GM21526 (cell line): Measurements from ENCODE around the gene CST5.
"Not testable (repeated sequence)": the region's sequence is repeated elsewhere in the genome, so short reads cannot be mapped to it uniquely, and the experiment has no call there.

Experiments used
- ATAC-seq: cut with Tn5 transposase; IDR thresholded peaks from one replicate; pipeline ENCODE4 v1.9.1; 2021; ENCODE audit warnings: moderate library complexity; ENCODE audit not compliant: unreplicated experiment, low FRiP score

CST5 gene, protein sequence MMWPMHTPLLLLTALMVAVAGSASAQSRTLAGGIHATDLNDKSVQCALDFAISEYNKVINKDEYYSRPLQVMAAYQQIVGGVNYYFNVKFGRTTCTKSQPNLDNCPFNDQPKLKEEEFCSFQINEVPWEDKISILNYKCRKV

DNA sequence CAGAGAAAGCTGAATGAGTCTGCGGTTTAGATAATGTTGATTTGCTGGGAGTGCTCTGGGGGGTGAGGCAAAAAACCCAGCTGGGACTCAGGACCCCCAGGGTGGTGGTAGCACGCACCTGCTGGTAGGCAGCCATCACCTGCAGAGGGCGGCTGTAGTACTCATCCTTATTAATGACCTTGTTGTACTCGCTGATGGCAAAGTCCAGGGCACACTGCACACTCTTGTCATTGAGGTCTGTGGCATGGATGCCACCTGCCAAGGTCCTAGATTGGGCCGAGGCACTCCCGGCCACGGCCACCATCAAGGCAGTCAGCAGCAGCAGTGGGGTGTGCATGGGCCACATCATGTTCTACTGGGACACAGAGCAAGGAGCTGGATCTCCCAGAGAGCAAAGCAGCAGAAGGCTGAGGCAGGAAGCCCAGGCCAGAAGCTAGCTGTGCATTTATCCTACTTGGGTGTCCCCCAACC lies at the start of gene CST5:
Gene CST5, minus strand, starts transcription at position 421 of the 471 bp plus-strand sequence. Its CDS starts 72 bp downstream, at position 349.
- ATAC-seq = no peak

DNA sequence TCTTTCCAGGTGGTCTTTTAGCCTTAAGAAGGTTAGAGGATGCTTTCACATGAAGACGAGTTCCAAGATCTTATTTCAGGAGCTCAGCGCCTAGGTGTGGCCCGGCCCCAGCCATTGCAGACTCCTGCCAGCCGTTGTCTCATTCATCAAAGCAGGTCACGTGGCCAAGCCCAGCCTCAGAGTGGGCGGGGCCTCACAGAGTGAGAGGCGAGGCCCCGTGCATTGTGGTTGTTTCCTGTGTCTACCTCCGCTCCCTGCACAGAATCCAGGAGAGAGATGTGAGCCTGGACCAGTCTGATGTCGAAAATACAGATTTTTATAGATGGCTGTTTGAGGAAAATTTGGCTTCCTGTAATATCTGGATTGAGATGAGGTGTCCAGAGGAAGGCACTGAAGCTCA lies 49.2 kb upstream of the CST5 start:
- no peak for ATAC-seq

DNA sequence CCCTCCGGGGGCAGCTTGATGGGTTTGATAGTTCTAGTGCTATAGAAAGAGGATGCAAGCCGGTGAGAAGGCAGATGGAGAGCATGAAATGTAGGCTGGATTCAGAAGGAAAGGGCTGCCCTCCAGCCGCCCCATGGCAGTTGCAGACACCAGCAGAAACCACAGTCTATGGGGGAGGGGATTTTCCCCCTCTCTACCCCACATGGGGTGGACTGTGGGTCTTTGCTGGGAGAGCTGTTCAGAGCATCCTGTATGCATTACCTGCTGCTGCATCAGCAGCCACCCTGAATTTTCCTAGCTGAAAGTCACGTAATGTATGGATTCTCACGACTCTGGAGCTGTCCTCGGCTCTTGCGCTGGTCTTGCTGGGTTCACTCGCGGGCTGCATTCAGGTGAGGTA lies 48.8 kb upstream of the CST5 start:
- no peak for ATAC-seq

GRCh38 chr20:23926944-23927872 lies 47.7 kb upstream of the CST5 start:
- ATAC-seq = no peak

GRCh38 chr20:23926526-23926880 lies 47.0 kb upstream of the CST5 start:
- no peak for ATAC-seq

DNA sequence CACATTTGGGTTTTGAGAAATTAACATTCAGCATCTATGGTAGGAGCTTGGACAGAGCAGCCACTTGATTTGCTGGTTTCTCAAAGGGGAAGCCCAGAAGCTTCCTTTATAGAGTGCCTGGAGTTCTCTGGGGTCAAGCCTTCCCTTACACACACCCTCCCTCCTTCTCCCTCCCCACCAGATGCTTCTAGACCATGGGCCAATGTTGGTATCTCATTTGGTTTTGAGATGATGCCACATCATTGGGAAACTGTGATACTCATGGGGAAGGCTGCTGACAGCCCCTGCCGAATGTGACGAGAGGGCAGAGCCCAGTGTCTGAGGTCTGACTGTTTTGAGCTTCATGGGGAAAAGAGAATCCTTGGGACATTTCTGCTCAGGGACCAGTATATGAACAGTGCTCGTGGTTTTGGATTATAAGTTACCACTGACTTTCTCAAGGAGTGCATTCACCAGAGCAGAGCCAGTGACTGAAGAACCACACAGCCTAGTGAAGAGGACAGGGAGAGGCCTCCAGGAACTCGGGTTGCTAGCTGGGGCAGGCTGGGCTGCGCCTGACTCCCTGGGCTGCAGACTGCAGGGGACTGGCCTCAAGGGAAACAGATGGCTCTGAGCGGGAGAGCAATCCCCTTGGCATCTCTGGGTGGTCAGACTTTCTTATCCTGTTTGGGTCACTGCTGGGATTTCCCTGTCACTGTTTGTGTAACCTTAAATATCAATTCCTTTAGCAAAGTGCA lies 46.4 kb upstream of the CST5 start:
- ATAC-seq = no peak

DNA sequence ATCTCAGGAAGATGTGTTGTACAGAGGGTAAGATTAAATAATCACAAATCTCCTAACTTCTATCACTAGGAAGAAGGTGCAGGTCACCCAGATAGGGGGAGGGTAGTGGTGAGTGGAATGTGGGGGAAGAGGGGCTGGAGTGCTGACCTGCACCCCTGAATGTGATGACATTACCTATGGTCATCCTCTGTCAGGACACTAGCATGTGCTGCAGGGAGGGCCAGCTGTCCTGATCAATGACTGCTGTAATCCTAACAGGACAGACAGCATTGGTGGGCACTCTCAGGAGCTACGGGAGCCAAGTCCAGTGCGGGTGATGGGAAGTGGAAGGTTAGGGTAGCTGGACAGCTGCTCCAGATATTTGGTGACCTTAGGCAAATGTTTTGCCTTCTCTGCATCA lies 45.2 kb upstream of the CST5 start:
- no peak for ATAC-seq

DNA sequence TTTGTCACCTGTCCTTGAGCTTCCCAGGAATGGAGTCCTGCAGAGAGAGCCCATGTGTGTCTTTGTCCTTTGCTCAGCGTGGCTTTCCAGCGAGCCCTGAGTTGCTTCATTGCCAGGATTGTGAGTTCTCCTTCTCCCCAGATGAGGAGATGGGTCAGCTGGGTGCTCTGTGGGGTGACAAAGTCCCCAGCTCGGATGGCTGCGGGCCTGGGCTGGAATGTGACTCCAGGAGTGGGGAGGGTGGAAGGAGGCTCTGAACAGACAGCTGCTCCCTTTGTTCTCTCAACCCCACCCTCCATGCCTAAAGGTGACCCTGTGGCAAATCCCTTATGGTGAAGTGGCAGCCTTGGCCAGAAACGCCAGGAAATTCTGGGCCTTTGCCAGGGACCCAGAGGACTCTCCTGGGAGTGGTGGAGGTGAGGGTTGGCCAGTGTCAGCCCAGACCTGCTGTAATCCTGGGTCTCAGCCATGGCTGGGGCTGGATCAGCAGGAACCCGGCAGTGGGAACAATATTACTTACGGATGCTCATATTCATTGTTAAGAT lies 44.4 kb upstream of the CST5 start:
- ATAC-seq = no peak

GRCh38 chr20:23923311-23923710 lies 43.8 kb upstream of the CST5 start:
- no peak for ATAC-seq

DNA sequence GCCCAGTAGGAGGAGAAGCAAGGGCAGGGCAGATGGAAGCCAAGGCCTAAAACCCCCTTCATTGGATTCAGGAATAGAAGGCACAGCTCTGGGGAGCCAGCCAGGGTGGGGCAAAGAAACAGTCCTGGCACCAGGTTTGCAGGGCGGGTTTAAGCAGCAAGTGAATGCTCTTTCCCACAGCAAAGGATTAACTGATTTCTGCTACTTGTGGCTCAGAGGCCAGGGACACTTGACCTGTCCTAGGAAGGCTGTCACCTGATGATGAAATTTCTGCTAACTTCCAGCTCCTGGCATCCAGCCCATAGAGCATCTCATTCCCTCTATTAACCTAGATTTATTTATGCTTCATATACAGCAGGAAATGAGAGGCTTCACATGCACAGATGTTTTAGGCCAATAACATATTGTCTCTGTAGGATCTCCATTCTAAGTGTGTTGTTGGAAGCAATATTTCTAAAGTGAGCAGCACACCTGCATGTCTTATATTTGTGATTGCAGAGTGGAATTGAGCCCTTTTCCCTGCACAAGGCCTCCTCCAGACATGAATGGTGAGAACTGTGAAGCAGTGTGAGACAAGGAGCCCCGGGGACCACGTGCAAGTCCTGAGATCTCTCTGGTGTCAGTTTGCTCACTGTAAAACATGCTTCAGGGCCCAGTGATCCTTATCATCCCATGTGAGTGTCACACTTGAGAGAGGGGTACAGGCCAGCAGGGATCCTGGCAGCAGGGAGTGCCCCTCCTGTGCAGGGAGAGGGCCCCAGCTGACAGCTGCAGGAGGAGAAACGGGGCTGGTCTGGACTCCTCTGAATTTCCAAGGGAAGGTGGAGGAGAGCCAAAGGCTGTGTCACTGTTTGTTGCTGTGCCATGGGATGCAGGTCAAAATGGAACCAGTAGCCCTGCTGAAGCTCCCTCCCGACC lies 41.1 kb upstream of the CST5 start:
- no peak for ATAC-seq

GRCh38 chr20:23918896-23919295 lies 39.3 kb upstream of the CST5 start:
- no peak for ATAC-seq

GRCh38 chr20:23918101-23918862 lies 38.7 kb upstream of the CST5 start:
- no peak for ATAC-seq

- no peak for ATAC-seq
These were observed 37.6 kb upstream of the CST5 start for GRCh38 chr20:23917024-23917725.

- ATAC-seq = no peak
These were observed 36.3 kb upstream of the CST5 start for GRCh38 chr20:23915844-23916243.

DNA sequence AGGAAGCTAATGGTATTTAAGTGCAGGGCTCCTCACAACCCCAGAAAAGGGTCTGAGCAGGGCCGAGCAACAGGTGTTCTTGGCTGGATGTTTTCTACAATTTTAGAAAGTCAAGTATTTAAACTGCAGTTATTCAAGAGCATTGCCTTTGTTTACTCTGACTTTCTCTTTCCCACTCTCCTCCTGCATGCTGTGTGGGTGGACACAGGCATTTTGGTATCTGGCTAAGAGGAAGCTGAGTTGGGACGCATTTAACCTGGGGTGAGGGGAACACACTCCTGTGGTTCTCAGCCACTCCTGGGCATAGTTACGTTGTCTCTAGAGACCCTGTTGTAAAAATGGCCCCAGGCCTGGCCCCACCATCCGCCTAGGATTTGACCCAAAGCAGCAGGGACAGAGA lies 34.9 kb upstream of the CST5 start:
- not testable (repeated sequence) for ATAC-seq

DNA sequence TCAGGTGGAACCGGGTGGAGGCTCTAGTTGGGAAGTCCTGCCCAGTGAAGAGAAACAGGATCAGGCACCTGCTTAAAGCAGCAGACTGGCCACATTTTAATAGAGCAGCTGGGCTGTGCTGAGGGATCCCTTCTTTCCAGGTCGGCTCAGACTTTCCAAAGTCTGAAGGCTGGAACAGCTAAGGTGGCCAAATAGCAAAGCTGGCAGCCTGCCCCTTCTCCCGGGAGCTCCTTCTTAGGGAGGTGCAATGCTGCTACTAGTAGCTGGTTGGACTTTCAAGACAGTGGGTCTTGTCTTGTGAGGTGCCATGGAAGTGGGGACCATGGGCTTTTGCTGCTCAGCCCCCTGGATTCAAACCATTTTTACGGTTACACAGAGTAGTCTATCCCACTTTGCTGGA lies 30.7 kb upstream of the CST5 start:
- no peak for ATAC-seq

DNA sequence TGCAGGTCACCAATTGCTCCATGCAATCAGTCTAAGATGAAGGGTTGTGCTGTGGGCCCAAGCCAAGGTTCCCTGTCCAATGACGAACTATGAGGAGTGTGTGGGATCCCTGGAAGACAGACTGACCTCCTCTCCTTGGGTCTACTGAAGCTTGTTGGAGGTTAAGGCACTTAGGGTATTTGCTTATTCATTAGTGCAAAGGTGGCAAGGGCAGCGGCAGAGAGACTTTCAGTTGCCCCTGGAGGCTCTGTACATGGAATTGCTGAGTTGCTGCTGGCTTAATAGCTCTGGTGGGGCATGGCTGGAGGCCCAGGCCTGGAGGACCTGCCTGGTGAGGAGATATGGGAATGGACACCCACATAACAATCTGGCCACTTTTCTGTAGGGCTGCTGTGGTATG lies 29.8 kb upstream of the CST5 start:
- ATAC-seq = no peak

DNA sequence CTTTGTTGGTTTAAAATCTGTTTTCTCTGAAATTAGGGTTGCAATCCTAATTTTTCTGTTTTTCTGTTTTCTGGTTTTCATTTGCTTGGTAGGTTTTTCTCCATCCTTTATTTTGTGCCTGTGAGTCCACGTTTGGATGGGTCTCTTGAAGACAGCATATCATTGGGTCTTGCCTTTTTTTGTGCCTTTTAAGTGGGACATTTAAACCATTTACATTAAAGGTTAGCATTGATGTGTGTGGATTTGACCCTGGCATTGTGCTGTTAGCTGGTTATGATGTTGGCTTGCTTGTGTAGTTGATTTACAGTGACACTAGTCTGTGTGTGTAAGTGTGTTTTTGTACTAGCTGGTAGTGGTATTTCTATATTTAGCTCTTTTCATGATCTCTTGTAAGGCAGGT lies 28.0 kb upstream of the CST5 start:
- no peak for ATAC-seq

GRCh38 chr20:23902396-23902795 lies 22.8 kb upstream of the CST5 start:
- not testable (repeated sequence) for ATAC-seq
